CD4-positive, alpha-beta memory T cell (primary cell): Measurements from ENCODE around the gene CST7. TPM values are rescaled to one million over a fixed set of nuclear protein-coding genes. Genes with fewer than 3 reads are reported as not detected.

Experiments used
- CTCF ChIA-PET: fragments of 350-600 bp; sonication (Branson Sonifier 250); formaldehyde crosslinking; loops from one replicate; lab custom pipeline; 2021; ENCODE audit warnings: inconsistent platforms; ENCODE audit not compliant: partially characterized antibody; lab: Charles Lee
- POLR2A ChIA-PET: fragments of 350-600 bp; sonication (Branson Sonifier 250); formaldehyde crosslinking; loops from one replicate; lab custom pipeline; 2021; ENCODE audit not compliant: partially characterized antibody; lab: Charles Lee
- DNase-seq, 5 donors: peaks; one replicate each; pipeline versions ENCODE4 v3.0.0 to v3.0.0-alpha.2; 2020 to 2022; ENCODE audit warnings: mixed read lengths in 1 of 5
- H3K27ac ChIP-seq: one replicate; pipeline ENCODE4 v1.7.0; 2013; ENCODE audit warnings: low read depth, low read length
- H3K27me3 ChIP-seq: 2 replicates; pipeline ENCODE4 v1.7.0; 2013; ENCODE audit warnings: mild to moderate bottlenecking, low read length, moderate library complexity; ENCODE audit not compliant: insufficient read depth
- H3K36me3 ChIP-seq: 2 replicates; pipeline ENCODE4 v1.7.0; 2013; ENCODE audit warnings: mild to moderate bottlenecking, low read length, moderate library complexity; ENCODE audit not compliant: insufficient read depth
- H3K4me1 ChIP-seq: 2 replicates; pipeline ENCODE4 v1.7.0; 2013; ENCODE audit warnings: mild to moderate bottlenecking, low read length, moderate library complexity; ENCODE audit not compliant: insufficient read depth
- H3K4me3 ChIP-seq, 2 donors: one replicate each; pipeline ENCODE4 v1.7.0; 2013; ENCODE audit warnings: low read length in 2 of 2, mild to moderate bottlenecking in 1 of 2
- H3K9me3 ChIP-seq, 2 donors: one replicate each; pipeline ENCODE4 v1.7.0; 2013; ENCODE audit warnings: low read length in 2 of 2, control low read depth in 1 of 2; ENCODE audit not compliant: control insufficient read depth in 1 of 2
- H3K27ac Mint-ChIP-seq, 7 donors: one replicate each; pipeline ENCODE4 v1.8.0; 2020 to 2021; ENCODE audit warnings: mixed read lengths in 7 of 7, mild to moderate bottlenecking in 6 of 7, inconsistent platforms in 3 of 7, moderate library complexity in 3 of 7
- H3K27me3 Mint-ChIP-seq, 2 donors: one replicate each; pipeline ENCODE4 v1.8.0; 2020 to 2021; ENCODE audit warnings: mixed read lengths in 2 of 2
- H3K36me3 Mint-ChIP-seq, 2 donors: one replicate each; pipeline ENCODE4 v1.8.0; 2020 to 2021; ENCODE audit warnings: mixed read lengths in 2 of 2, inconsistent platforms in 1 of 2, mild to moderate bottlenecking in 1 of 2
- H3K4me1 Mint-ChIP-seq, 4 donors: one replicate each; pipeline ENCODE4 v1.8.0; 2020 to 2021; ENCODE audit warnings: mixed read lengths in 4 of 4, mild to moderate bottlenecking in 1 of 4
- H3K4me3 Mint-ChIP-seq, 8 donors: one replicate each; pipeline ENCODE4 v1.8.0; 2020 to 2021; ENCODE audit warnings: mixed read lengths in 8 of 8, mild to moderate bottlenecking in 7 of 8, moderate library complexity in 6 of 8, inconsistent platforms in 3 of 8
- H3K9me3 Mint-ChIP-seq, 8 donors: one replicate each; pipeline ENCODE4 v1.8.0; 2020 to 2021; ENCODE audit warnings: mixed read lengths in 8 of 8, mild to moderate bottlenecking in 5 of 8, inconsistent platforms in 3 of 8, moderate library complexity in 1 of 8
- intact Hi-C: fragments of 100-400 bp; cut with micrococcal nuclease; formaldehyde crosslinking; loops from one replicate; pipeline ENCODE4 v1.15.1; 2023
- polyA plus RNA-seq, 2 donors: library from polyadenylated mRNA; unstranded; fragments of 300-500 nt; fragmentation: Illumina TruSeq; gene quantifications; one replicate each; pipeline ENCODE4 v1.2.3, GENCODE V29; 2021
- total RNA-seq, 2 experiments: library from RNA; stranded (reverse); gene quantifications; one replicate each; pipeline ENCODE4 v1.2.3, GENCODE V29; 2021

The CST7 gene
- total RNA-seq (10 to 100 TPM; 23.2 to 23.3 TPM), polyA plus RNA-seq (10 to 100 TPM; 57.7 to 62.8 TPM)

GRCh38 chr20:24948939-24949679 lies at the start of gene CST7:
Gene CST7, plus strand, starts transcription at chr20:24949269. Its CDS starts 237 bp downstream, at chr20:24949506.
- Histone ChIP-seq H3K4me3 (peak within 1 kb of the TSS in 1 of 2 donors; percentile 41), H3K27me3 (no peaks in the 10 kb centered on the region), H3K27ac (peak within 1 kb of the TSS; percentile 65), H3K9me3 (no peaks in the 10 kb centered on the region), H3K36me3 (no peaks in the 10 kb centered on the region), H3K4me1 (peaks cover 36% of the 10 kb centered on the region)
- intact Hi-C loops = loop anchor here (1.0 to 2.0 kb wide), 4 partner anchors 18 to 246 kb away; partner anchors contain the start of genes ACSS1, APMAP and ENTPD6
- ChIA-PET POLR2A (interaction anchor here (0.6 to 4.2 kb wide), 10 partner anchors 12 to 922 kb away, joined by 3 to 22 read pairs (median 6); partner anchors contain the start of genes ACSS1, APMAP and ENTPD6), CTCF (interaction anchor here (1.8 to 4.9 kb wide), 2 partner anchors 12 to 18 kb away, joined by 6 to 31 read pairs; no protein-coding TSS in a partner anchor)
- Mint-ChIP-seq H3K27me3 (no peaks in the 10 kb centered on the region), H3K4me1 (peaks cover 32 to 80% (median 57%) of the 10 kb centered on the region in 4 donors), H3K9me3 (peaks cover 0 to 33% (median 24%) of the 10 kb centered on the region in 8 donors), H3K27ac (peak within 1 kb of the TSS; percentile 81 to 99 (median 96)), H3K4me3 (peak within 1 kb of the TSS; percentile 65 to 91 (median 84)), H3K36me3 (peaks cover 12 to 35% of the 10 kb centered on the region in 2 donors)
- peak; percentile 85 to 94 (median 87) for DNase-seq

GRCh38 chr20:24906806-24907205 lies 42.3 kb upstream of the CST7 start:
- intact Hi-C loops = no loop called here
- Mint-ChIP-seq H3K4me3 (no peak overlapping the region), H3K9me3 (peaks cover 4 to 23% (median 17%) of the 10 kb centered on the region in 8 donors), H3K27ac (no peak overlapping the region), H3K36me3 (no peaks in the 10 kb centered on the region), H3K4me1 (no peaks in the 10 kb centered on the region), H3K27me3 (peaks cover 0 to 1% of the 10 kb centered on the region in 2 donors)
- no peak overlapping the region for H3K27ac ChIP-seq
- CTCF ChIA-PET = no interaction called here
- no peak for DNase-seq
- H3K27me3 ChIP-seq = no peaks in the 10 kb centered on the region
- H3K4me3 ChIP-seq = no peak overlapping the region
- POLR2A ChIA-PET = no interaction called here
- H3K36me3 ChIP-seq = no peaks in the 10 kb centered on the region
- no peaks in the 10 kb centered on the region for H3K9me3 ChIP-seq
- no peaks in the 10 kb centered on the region for H3K4me1 ChIP-seq

- Histone ChIP-seq H3K4me1 (no peaks in the 10 kb centered on the region), H3K9me3 (no peaks in the 10 kb centered on the region), H3K4me3 (no peak overlapping the region), H3K27ac (no peak overlapping the region), H3K36me3 (no peaks in the 10 kb centered on the region), H3K27me3 (no peaks in the 10 kb centered on the region)
- H3K9me3 Mint-ChIP-seq = peaks cover 4 to 23% (median 17%) of the 10 kb centered on the region in 8 donors
- no peaks in the 10 kb centered on the region for H3K36me3 Mint-ChIP-seq
- H3K27me3 Mint-ChIP-seq = peaks cover 0 to 1% of the 10 kb centered on the region in 2 donors
- no peak overlapping the region for H3K27ac Mint-ChIP-seq
- no peaks in the 10 kb centered on the region for H3K4me1 Mint-ChIP-seq
- no peak overlapping the region for H3K4me3 Mint-ChIP-seq
- CTCF ChIA-PET = no interaction called here
- no peak for DNase-seq
- POLR2A ChIA-PET = no interaction called here
- intact Hi-C loops = no loop called here
Observed at GRCh38 chr20:24908642-24909041, 40.4 kb upstream of the CST7 start.

GRCh38 chr20:24909086-24909780 lies 39.8 kb upstream of the CST7 start:
- peaks cover 0 to 1% of the 10 kb centered on the region in 2 donors for H3K27me3 Mint-ChIP-seq
- no peaks in the 10 kb centered on the region for H3K27me3 ChIP-seq
- no peak overlapping the region for H3K4me3 Mint-ChIP-seq
- ChIA-PET CTCF (no interaction called here), POLR2A (no interaction called here)
- H3K27ac Mint-ChIP-seq = no peak overlapping the region
- intact Hi-C loops = no loop called here
- DNase-seq = no peak
- H3K4me1 ChIP-seq = no peaks in the 10 kb centered on the region
- no peak overlapping the region for H3K27ac ChIP-seq
- H3K36me3 Mint-ChIP-seq = no peaks in the 10 kb centered on the region
- no peaks in the 10 kb centered on the region for H3K36me3 ChIP-seq
- peaks cover 4 to 23% (median 17%) of the 10 kb centered on the region in 8 donors for H3K9me3 Mint-ChIP-seq
- H3K4me3 ChIP-seq = no peak overlapping the region
- H3K9me3 ChIP-seq = no peaks in the 10 kb centered on the region
- H3K4me1 Mint-ChIP-seq = no peaks in the 10 kb centered on the region

GRCh38 chr20:24909861-24910260 lies 39.2 kb upstream of the CST7 start:
- CTCF ChIA-PET = no interaction called here

GRCh38 chr20:24910461-24910860 lies 38.6 kb upstream of the CST7 start:
- no peak overlapping the region for H3K27ac Mint-ChIP-seq
- H3K36me3 ChIP-seq = no peaks in the 10 kb centered on the region
- no peak overlapping the region for H3K4me3 Mint-ChIP-seq
- H3K27me3 ChIP-seq = no peaks in the 10 kb centered on the region
- no peaks in the 10 kb centered on the region for H3K4me1 Mint-ChIP-seq
- ChIA-PET POLR2A (no interaction called here), CTCF (no interaction called here)
- no peaks in the 10 kb centered on the region for H3K9me3 ChIP-seq
- no peaks in the 10 kb centered on the region for H3K36me3 Mint-ChIP-seq
- intact Hi-C loops = no loop called here
- H3K4me3 ChIP-seq = no peak overlapping the region
- DNase-seq = no peak
- H3K27me3 Mint-ChIP-seq = peaks cover 0 to 1% of the 10 kb centered on the region in 2 donors
- no peak overlapping the region for H3K27ac ChIP-seq
- no peaks in the 10 kb centered on the region for H3K4me1 ChIP-seq
- peaks cover 4 to 23% (median 17%) of the 10 kb centered on the region in 8 donors for H3K9me3 Mint-ChIP-seq

More at GRCh38 chr20:24909861-24910260, 39.2 kb upstream of the CST7 start:
- Histone ChIP-seq H3K27me3 (no peaks in the 10 kb centered on the region), H3K9me3 (no peaks in the 10 kb centered on the region), H3K36me3 (no peaks in the 10 kb centered on the region), H3K4me1 (no peaks in the 10 kb centered on the region), H3K27ac (no peak overlapping the region), H3K4me3 (no peak overlapping the region)
- Mint-ChIP-seq H3K36me3 (no peaks in the 10 kb centered on the region), H3K27me3 (peaks cover 0 to 1% of the 10 kb centered on the region in 2 donors), H3K4me1 (no peaks in the 10 kb centered on the region), H3K9me3 (peaks cover 4 to 23% (median 17%) of the 10 kb centered on the region in 8 donors), H3K27ac (no peak overlapping the region), H3K4me3 (no peak overlapping the region)
- intact Hi-C loops = no loop called here
- POLR2A ChIA-PET = no interaction called here
- DNase-seq = no peak

- DNase-seq = no peak
- H3K27ac ChIP-seq = no peak overlapping the region
- H3K36me3 Mint-ChIP-seq = no peaks in the 10 kb centered on the region
- H3K4me1 Mint-ChIP-seq = no peaks in the 10 kb centered on the region
- H3K4me3 Mint-ChIP-seq = no peak overlapping the region
- H3K4me1 ChIP-seq = no peaks in the 10 kb centered on the region
- H3K27ac Mint-ChIP-seq = no peak overlapping the region
- no peak overlapping the region for H3K4me3 ChIP-seq
- CTCF ChIA-PET = no interaction called here
- peaks cover 4 to 22% (median 17%) of the 10 kb centered on the region in 8 donors for H3K9me3 Mint-ChIP-seq
- H3K27me3 ChIP-seq = no peaks in the 10 kb centered on the region
- POLR2A ChIA-PET = no interaction called here
- H3K9me3 ChIP-seq = no peaks in the 10 kb centered on the region
- intact Hi-C loops = no loop called here
- peaks cover 0 to 1% of the 10 kb centered on the region in 2 donors for H3K27me3 Mint-ChIP-seq
- H3K36me3 ChIP-seq = no peaks in the 10 kb centered on the region
Observed at GRCh38 chr20:24911461-24911860, 37.6 kb upstream of the CST7 start.
